ENCODE measurements around the gene CCDC134.

CCDC134 gene

GRCh38 chr22:41841085-41841712 lies 40.7 kb downstream of the CCDC134 start:
- TF ChIP-seq, protein P1, sequence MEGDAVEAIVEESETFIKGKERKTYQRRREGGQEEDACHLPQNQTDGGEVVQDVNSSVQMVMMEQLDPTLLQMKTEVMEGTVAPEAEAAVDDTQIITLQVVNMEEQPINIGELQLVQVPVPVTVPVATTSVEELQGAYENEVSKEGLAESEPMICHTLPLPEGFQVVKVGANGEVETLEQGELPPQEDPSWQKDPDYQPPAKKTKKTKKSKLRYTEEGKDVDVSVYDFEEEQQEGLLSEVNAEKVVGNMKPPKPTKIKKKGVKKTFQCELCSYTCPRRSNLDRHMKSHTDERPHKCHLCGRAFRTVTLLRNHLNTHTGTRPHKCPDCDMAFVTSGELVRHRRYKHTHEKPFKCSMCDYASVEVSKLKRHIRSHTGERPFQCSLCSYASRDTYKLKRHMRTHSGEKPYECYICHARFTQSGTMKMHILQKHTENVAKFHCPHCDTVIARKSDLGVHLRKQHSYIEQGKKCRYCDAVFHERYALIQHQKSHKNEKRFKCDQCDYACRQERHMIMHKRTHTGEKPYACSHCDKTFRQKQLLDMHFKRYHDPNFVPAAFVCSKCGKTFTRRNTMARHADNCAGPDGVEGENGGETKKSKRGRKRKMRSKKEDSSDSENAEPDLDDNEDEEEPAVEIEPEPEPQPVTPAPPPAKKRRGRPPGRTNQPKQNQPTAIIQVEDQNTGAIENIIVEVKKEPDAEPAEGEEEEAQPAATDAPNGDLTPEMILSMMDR (IDR thresholded peaks at IDR 0.05): no peak

DNA sequence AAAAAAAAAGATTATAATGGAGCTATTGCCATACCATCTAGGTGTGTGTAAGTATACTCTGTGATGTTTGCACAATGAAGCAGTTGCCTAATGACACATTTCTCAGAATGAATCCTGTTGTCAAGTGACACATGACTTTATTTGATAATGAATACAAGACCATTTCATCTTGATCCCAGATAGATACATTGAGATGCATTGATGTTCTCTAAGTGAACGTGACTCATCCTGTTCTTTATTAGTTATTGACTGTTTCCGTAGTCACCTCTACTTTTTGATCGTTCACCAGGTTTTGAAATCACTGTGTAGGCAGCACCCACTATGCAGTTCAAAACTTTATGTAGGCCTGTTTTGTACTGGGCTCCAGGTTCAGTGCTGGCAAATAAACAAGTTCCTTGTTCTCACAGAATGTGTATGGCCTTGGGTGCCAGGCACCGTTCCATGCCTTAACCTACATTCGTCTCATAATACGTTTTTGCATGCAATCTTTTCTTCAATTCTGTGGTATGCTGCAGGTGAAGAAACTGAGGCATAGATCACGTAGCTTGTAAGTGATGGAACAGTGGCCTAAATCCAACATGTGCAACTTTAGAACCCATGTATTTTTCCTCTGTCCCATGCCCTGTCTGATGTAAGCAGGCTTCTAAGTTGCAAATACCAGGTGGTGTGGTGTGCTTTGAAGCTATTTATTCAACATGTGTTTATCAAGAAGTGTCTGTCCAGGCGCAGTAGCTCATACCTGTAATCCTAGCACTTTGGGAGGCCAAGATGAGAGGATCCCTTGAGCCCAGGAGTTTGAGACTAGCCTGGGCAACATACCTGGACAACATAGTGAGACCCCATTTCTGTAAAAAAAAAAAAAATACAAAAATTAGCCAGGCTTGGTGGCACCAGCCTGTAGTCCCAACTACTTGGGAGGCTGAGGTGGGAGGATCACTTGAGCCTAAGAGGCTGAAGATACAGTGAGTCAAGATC lies 42.8 kb downstream of the CCDC134 start:
- TF ChIP-seq, protein P1 (IDR thresholded peaks at IDR 0.05): no peak

GRCh38 chr22:41844036-41844435 lies 43.6 kb downstream of the CCDC134 start:
- TF ChIP-seq, protein P1 (IDR thresholded peaks at IDR 0.05): no peak

GRCh38 chr22:41844513-41844912 lies 44.0 kb downstream of the CCDC134 start:
- TF ChIP-seq, protein P1 (IDR thresholded peaks at IDR 0.05): no peak

DNA sequence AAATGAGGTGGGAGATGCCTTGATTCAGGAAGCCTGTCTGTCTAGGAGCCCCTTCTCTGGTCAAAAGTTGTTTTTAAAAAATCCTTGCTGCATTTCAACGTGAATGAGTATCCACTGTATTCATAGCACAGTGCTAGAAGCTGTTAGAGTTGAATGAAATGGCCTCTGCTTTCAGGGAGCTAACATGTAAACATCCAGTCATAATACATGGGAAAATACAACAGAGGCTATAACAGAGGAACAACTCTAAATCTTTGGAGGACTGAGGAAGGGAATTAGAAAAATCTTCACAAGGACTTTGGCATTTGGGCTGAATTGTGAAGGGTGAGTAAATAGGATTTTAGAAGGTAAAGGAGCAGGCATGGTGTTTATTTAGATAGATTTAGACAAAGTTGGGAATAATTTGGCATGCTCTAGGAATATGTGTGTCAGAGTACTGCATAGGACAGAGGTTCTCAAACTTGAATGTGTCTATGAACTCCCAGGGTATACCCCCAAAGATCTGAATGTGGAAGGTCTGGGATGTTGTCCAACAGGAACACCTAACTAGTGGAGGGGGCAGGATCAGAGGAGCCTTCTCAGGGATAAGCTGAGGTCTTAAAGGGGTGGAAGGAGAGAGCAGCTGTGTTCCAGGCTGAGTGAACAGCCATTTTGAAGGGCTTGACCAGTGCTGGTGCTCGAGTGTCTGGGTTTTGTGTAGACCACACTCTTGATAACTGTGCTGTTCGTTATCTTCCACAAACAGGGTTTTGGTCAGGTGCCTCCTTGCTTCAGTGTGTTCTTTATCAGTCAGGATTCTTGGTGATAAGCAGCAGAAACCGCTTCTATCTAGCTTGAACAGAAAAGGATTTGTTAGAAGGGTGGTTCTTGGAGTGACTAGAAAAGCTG lies 45.1 kb downstream of the CCDC134 start:
- TF ChIP-seq, protein P1 (IDR thresholded peaks at IDR 0.05): no peak

DNA sequence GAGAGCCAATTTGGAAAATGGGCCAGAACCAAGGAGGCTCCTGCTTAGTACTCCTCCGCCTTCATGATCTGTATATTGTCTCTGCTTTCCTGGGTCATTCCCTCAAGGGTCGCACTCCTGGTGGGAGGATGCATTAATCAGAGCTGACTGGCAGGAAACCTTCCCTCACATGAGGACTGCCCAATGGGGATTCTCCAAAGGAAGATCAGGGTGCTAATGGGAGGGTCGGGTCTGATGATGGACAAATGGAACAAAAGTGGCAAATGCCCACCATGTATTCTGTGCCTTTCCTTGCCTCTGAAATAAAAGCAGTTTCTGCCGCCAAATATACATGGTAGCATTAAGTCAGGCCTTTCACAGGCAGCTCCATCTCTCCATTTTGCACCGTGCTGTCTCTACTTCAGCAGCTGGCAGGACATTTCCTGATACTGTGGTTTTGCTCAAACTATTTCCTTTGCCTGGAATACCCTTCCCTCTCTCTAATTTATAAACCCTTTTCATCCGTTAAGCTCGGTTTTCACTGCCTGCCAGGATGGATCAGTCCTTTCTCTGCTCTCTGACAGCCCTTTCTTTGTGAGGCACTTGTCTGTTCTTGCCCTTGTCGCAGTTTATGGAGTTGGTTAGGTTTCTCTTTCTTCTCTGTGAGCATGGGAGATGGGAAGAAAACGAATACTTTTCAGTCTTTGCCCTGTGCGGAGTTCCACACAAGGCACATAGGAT lies 45.9 kb downstream of the CCDC134 start:
- TF ChIP-seq, protein P1 (IDR thresholded peaks at IDR 0.05): no peak
